GM15510 (cell line): ENCODE measurements around the gene GALK2.

ENCODE experiments used
- POLR2A ChIP-seq: IDR thresholded peaks from 3 replicates; pipeline ENCODE4 v1.6.1; 2011; ENCODE audit warnings: borderline replicate concordance; ENCODE audit not compliant: insufficient read length; ENCODE audit errors: extremely low read depth

GALK2 gene

GRCh38 chr15:49314716-49315115, 144.7 kb downstream of the GALK2 start:
- TF ChIP-seq POLR2A, result no peak

GRCh38 chr15:49315391-49315823, 145.4 kb downstream of the GALK2 start:
- no peak for TF ChIP-seq POLR2A

- no peak for TF ChIP-seq POLR2A
Measured at GRCh38 chr15:49320351-49320750, 150.3 kb downstream of the GALK2 start.

- no peak for TF ChIP-seq POLR2A
Measured at GRCh38 chr15:49323207-49323606, 153.2 kb downstream of the GALK2 start.

GRCh38 chr15:49327927-49328326, 157.9 kb downstream of the GALK2 start:
- TF ChIP-seq POLR2A, result no peak

- TF ChIP-seq POLR2A, result no peak
Measured at GRCh38 chr15:49328941-49329340, 158.9 kb downstream of the GALK2 start.

GRCh38 chr15:49330166-49330565, 160.1 kb downstream of the GALK2 start:
- TF ChIP-seq POLR2A, result no peak

- no peak for TF ChIP-seq POLR2A
Measured at GRCh38 chr15:49331442-49331841, 161.4 kb downstream of the GALK2 start.

GRCh38 chr15:49331951-49332350, 161.9 kb downstream of the GALK2 start:
- TF ChIP-seq POLR2A, result no peak

GRCh38 chr15:49339656-49340055, 169.6 kb downstream of the GALK2 start:
- no peak for TF ChIP-seq POLR2A

- TF ChIP-seq POLR2A, result no peak
Measured at GRCh38 chr15:49343546-49343945, 173.5 kb downstream of the GALK2 start.

GRCh38 chr15:49361370-49361769, 191.3 kb downstream of the GALK2 start:
- no peak for TF ChIP-seq POLR2A

- TF ChIP-seq POLR2A, result no peak
Measured at GRCh38 chr15:49366496-49366895, 196.4 kb downstream of the GALK2 start.

GRCh38 chr15:49370782-49371181, 200.7 kb downstream of the GALK2 start:
- no peak for TF ChIP-seq POLR2A

- no peak for TF ChIP-seq POLR2A
Measured at GRCh38 chr15:49372366-49372765, 202.3 kb downstream of the GALK2 start.

- TF ChIP-seq POLR2A, result no peak
Measured at GRCh38 chr15:49379996-49380395, 209.9 kb downstream of the GALK2 start.

- no peak for TF ChIP-seq POLR2A
Measured at GRCh38 chr15:49380912-49381311, 210.9 kb downstream of the GALK2 start.
